Breast epithelium (tissue), 3 donors: ENCODE results near the gene SDK1.

Source experiments
- POLR2A ChIP-seq: fragments of 450-650 bp; IDR thresholded peaks from one replicate; pipeline ENCODE4 v1.6.1; 2016; ENCODE audit warnings: antibody characterized with exemption, mild to moderate bottlenecking, moderate library complexity
- POLR2AphosphoS5 ChIP-seq, 3 donors: sonication (generic); formaldehyde crosslinking; IDR thresholded peaks; one replicate each; pipeline ENCODE4 v1.6.1; 2017; ENCODE audit warnings: antibody characterized with exemption in 3 of 3
- TF ChIP-seq, protein P1 (sequence below), 3 donors: fragments of 450-650 bp; IDR thresholded peaks; one replicate each; pipeline ENCODE4 v1.5.1; 2016 to 2017; ENCODE audit warnings: antibody characterized with exemption in 3 of 3, mild to moderate bottlenecking in 3 of 3, moderate library complexity in 3 of 3

DNA sequence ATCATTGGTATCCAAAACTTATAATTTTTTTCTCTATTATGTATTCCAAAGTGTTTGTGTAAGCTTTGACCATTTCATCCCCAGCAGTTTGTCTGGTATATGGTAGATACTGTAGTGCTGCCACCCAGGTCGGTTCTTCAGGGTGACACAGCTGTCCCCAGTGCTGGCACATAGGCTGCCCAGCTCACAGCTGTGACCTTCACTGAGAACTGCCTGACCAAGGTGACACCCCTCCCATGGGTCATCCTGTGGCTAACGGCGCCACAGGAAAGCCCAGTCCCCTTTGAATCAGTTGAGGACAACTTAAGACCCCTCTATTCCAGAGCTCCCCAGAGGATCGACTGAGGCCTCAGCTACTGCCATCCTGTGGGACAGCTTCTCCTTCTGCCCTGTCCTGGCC lies 736.8 kb downstream of the SDK1 start:
- TF ChIP-seq POLR2AphosphoS5 (IDR thresholded peaks at IDR 0.05) (no peak), POLR2A (no peak)
- TF ChIP-seq, protein P1, sequence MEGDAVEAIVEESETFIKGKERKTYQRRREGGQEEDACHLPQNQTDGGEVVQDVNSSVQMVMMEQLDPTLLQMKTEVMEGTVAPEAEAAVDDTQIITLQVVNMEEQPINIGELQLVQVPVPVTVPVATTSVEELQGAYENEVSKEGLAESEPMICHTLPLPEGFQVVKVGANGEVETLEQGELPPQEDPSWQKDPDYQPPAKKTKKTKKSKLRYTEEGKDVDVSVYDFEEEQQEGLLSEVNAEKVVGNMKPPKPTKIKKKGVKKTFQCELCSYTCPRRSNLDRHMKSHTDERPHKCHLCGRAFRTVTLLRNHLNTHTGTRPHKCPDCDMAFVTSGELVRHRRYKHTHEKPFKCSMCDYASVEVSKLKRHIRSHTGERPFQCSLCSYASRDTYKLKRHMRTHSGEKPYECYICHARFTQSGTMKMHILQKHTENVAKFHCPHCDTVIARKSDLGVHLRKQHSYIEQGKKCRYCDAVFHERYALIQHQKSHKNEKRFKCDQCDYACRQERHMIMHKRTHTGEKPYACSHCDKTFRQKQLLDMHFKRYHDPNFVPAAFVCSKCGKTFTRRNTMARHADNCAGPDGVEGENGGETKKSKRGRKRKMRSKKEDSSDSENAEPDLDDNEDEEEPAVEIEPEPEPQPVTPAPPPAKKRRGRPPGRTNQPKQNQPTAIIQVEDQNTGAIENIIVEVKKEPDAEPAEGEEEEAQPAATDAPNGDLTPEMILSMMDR (IDR thresholded peaks at IDR 0.05), result no peak
